Osteocyte (in vitro differentiated cells): Measurements from ENCODE around the gene DMD. TPM values are rescaled to one million over a fixed set of nuclear protein-coding genes. Genes with fewer than 3 reads are reported as not detected.
A peak's percentile ranks its signal among the peaks of the same experiment; 100 is the strongest.

ENCODE experiments used
- DNase-seq: peaks from one replicate; pipeline ENCODE4 v3.0.0; 2021; ENCODE audit warnings: mixed read lengths; ENCODE audit not compliant: unreplicated experiment; ENCODE audit errors: extremely low spot score
- H3K27ac Mint-ChIP-seq: one replicate; pipeline ENCODE4 v1.8.0; 2021; ENCODE audit warnings: mild to moderate bottlenecking, mixed read lengths; ENCODE audit not compliant: unreplicated experiment
- H3K27me3 Mint-ChIP-seq: one replicate; pipeline ENCODE4 v1.8.0; 2021; ENCODE audit warnings: mixed read lengths; ENCODE audit not compliant: unreplicated experiment
- H3K36me3 Mint-ChIP-seq: one replicate; pipeline ENCODE4 v1.8.0; 2021; ENCODE audit warnings: mixed read lengths; ENCODE audit not compliant: unreplicated experiment
- H3K4me1 Mint-ChIP-seq: one replicate; pipeline ENCODE4 v1.8.0; 2021; ENCODE audit warnings: mixed read lengths; ENCODE audit not compliant: unreplicated experiment
- H3K4me3 Mint-ChIP-seq: one replicate; pipeline ENCODE4 v1.8.0; 2021; ENCODE audit warnings: mild to moderate bottlenecking, moderate library complexity, mixed read lengths; ENCODE audit not compliant: unreplicated experiment
- H3K9me3 Mint-ChIP-seq: one replicate; pipeline ENCODE4 v1.8.0; 2021; ENCODE audit warnings: mixed read lengths; ENCODE audit not compliant: unreplicated experiment
- CTCF ChIP-seq: fragments of 200-600 bp; sonication (generic); IDR thresholded peaks from 2 replicates; pipeline ENCODE4 v1.5.0; 2021; ENCODE audit warnings: antibody characterized with exemption, mild to moderate bottlenecking, moderate library complexity
- total RNA-seq: library from RNA; stranded (reverse); gene quantifications from 2 replicates; pipeline ENCODE4 v1.2.1, GENCODE V29; 2021

The DMD gene
- total RNA-seq, 1 donor from 2014 or later, result 317 TPM

DNA sequence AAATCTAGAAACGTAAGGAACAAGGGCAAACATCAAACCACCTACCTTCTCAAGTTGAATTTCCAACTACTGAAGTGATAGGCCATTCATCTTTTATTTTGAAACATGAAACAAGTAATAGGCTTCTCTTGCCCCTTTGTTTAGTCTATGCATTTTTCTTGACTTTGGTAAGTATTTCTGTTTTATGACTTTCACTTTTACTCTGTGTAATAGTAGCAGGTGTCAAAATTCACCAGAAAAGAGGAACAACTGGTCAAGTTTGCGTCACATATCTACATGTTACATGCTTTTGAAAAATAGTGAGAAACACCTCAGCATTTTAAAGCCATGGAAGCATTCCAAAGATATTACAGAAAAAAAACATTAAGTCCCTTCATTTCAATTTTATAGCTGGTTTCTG lies 1982.4 kb downstream of the DMD start:
- Mint-ChIP-seq H3K27me3 (no peaks in the 10 kb centered on the region), H3K36me3 (peaks cover 20% of the 10 kb centered on the region), H3K4me3 (no peak overlapping the region), H3K4me1 (peaks cover 38% of the 10 kb centered on the region), H3K27ac (peak overlapping the region; percentile 71), H3K9me3 (no peaks in the 10 kb centered on the region)
- DNase-seq, result no peak
- TF ChIP-seq CTCF, result no peak

- peak overlapping the region; percentile 71 for H3K27ac Mint-ChIP-seq
- DNase-seq, result no peak
- H3K4me1 Mint-ChIP-seq, result peaks cover 37% of the 10 kb centered on the region
- no peak overlapping the region for H3K4me3 Mint-ChIP-seq
- H3K27me3 Mint-ChIP-seq, result no peaks in the 10 kb centered on the region
- H3K9me3 Mint-ChIP-seq, result no peaks in the 10 kb centered on the region
- no peak for TF ChIP-seq CTCF
- H3K36me3 Mint-ChIP-seq, result peaks cover 19% of the 10 kb centered on the region
Measured at GRCh38 chrX:31228415-31228832, 1982.9 kb downstream of the DMD start.

- Mint-ChIP-seq H3K4me1 (peaks cover 44% of the 10 kb centered on the region), H3K36me3 (peaks cover 21% of the 10 kb centered on the region), H3K27me3 (no peaks in the 10 kb centered on the region), H3K4me3 (no peak overlapping the region), H3K9me3 (no peaks in the 10 kb centered on the region), H3K27ac (peak overlapping the region; percentile 45)
- no peak for TF ChIP-seq CTCF
- DNase-seq, result no peak
Measured at GRCh38 chrX:31227250-31227649, 1984.1 kb downstream of the DMD start.

GRCh38 chrX:31225819-31226218 lies 1985.5 kb downstream of the DMD start:
- no peak for DNase-seq
- H3K4me1 Mint-ChIP-seq, result peaks cover 43% of the 10 kb centered on the region
- H3K36me3 Mint-ChIP-seq, result peaks cover 21% of the 10 kb centered on the region
- no peak overlapping the region for H3K4me3 Mint-ChIP-seq
- no peaks in the 10 kb centered on the region for H3K27me3 Mint-ChIP-seq
- no peak overlapping the region for H3K27ac Mint-ChIP-seq
- H3K9me3 Mint-ChIP-seq, result no peaks in the 10 kb centered on the region
- TF ChIP-seq CTCF, result no peak

DNA sequence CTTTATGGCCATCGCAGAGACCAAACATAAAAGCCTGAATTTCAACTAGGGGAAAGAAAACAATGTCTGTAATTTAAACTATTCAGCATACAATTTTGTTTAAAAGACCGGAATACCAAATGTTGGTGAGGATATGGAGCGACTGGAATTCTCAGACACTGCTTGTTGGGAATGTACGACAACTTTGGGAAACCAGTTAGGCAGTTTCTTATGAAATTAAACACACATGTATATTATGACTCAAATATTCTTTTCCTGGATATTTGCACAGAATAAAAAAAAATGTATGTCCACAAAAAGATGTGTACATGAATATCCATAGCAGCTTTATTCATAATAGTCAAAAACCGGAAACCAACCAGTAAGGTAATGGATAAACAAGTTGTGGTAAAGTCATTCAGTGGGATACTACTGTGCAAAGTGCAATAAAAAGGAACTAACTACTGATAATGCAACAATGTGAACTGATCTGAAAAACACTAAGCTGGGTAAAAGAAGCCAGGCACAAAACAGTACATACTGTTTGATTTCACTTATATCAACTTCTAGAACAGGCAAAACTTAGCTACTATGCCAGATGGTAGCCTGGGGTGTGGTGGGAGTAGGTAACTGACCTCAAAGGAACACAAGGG lies 1986.9 kb downstream of the DMD start:
- Mint-ChIP-seq H3K36me3 (peaks cover 21% of the 10 kb centered on the region), H3K4me1 (peaks cover 43% of the 10 kb centered on the region), H3K27me3 (no peaks in the 10 kb centered on the region), H3K27ac (peak overlapping the region; percentile 59), H3K9me3 (no peaks in the 10 kb centered on the region), H3K4me3 (no peak overlapping the region)
- DNase-seq, result no peak
- TF ChIP-seq CTCF, result no peak
